WTC11 (cell line): ENCODE data around the gene KRT35.

Source experiments
- IRF2 ChIP-seq: sonication (generic); formaldehyde crosslinking; IDR thresholded peaks from 2 replicates; pipeline ENCODE4 v1.8.0; 2022; ENCODE audit warnings: low read depth, missing genetic modification reagents, borderline replicate concordance
- JUN ChIP-seq: sonication (generic); formaldehyde crosslinking; IDR thresholded peaks from 2 replicates; pipeline ENCODE4 v1.8.0; 2023; ENCODE audit warnings: mild to moderate bottlenecking, missing genetic modification reagents
- NFE2L1 ChIP-seq: sonication (generic); formaldehyde crosslinking; IDR thresholded peaks from 2 replicates; pipeline ENCODE4 v1.8.1; 2023; ENCODE audit warnings: missing genetic modification reagents
- TF ChIP-seq, protein P1 (sequence below): sonication (generic); formaldehyde crosslinking; IDR thresholded peaks from 2 replicates; pipeline ENCODE4 v1.8.0; 2022; ENCODE audit warnings: mild to moderate bottlenecking, missing genetic modification reagents
- TF ChIP-seq, protein P2 (sequence below): sonication (generic); formaldehyde crosslinking; IDR thresholded peaks from 2 replicates; pipeline ENCODE4 v1.8.0; 2023; ENCODE audit warnings: missing genetic modification reagents
- TF ChIP-seq, protein P3 (sequence below): fragments of 200-600 bp; IDR thresholded peaks from 2 replicates; pipeline ENCODE4 v1.8.0; 2022; ENCODE audit warnings: antibody characterized with exemption

DNA sequence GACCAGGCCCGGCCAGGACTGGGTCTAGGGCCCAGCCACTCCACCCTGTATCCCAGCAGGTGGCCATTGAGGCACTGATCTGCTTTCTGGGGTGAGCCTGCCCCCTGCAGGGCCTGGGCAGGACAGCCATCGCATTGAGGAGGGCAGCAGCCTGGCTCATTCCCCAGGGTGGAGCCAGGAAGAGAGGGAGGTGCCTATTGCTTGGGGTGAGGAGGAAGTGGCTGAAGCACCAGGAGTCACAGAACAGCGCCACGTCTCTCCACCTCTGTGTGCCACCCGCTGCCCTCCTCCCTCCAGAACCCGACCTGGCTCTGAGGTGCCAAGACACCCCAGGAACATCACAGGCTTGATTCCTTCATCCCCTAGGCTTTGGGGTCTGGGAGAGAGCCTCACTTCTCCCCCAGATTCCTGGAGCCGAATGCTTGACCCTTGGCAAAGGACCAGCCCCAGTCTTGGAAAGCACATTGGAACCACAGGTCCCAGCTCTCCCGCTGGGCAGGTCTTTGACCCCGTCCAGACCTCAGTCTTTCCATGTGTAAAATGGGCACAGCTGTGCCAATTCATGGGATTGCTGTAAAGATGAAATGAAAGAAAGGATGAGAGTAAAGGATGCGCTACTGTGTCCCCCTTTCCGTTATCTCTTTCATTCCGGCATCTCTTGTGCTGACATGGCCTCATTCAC, 16.0 kb upstream of the KRT35 start:
- TF ChIP-seq JUN (CRISPR knock-in tag) = no peak
- TF ChIP-seq, protein P1, sequence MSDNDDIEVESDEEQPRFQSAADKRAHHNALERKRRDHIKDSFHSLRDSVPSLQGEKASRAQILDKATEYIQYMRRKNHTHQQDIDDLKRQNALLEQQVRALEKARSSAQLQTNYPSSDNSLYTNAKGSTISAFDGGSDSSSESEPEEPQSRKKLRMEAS (CRISPR knock-in tag) = no peak
- TF ChIP-seq, protein P2, sequence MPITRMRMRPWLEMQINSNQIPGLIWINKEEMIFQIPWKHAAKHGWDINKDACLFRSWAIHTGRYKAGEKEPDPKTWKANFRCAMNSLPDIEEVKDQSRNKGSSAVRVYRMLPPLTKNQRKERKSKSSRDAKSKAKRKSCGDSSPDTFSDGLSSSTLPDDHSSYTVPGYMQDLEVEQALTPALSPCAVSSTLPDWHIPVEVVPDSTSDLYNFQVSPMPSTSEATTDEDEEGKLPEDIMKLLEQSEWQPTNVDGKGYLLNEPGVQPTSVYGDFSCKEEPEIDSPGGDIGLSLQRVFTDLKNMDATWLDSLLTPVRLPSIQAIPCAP (CRISPR knock-in tag) = no peak
- TF ChIP-seq, protein P3, sequence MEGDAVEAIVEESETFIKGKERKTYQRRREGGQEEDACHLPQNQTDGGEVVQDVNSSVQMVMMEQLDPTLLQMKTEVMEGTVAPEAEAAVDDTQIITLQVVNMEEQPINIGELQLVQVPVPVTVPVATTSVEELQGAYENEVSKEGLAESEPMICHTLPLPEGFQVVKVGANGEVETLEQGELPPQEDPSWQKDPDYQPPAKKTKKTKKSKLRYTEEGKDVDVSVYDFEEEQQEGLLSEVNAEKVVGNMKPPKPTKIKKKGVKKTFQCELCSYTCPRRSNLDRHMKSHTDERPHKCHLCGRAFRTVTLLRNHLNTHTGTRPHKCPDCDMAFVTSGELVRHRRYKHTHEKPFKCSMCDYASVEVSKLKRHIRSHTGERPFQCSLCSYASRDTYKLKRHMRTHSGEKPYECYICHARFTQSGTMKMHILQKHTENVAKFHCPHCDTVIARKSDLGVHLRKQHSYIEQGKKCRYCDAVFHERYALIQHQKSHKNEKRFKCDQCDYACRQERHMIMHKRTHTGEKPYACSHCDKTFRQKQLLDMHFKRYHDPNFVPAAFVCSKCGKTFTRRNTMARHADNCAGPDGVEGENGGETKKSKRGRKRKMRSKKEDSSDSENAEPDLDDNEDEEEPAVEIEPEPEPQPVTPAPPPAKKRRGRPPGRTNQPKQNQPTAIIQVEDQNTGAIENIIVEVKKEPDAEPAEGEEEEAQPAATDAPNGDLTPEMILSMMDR = peak; percentile 46; the same call in 1 of the 2 replicates
- TF ChIP-seq NFE2L1 (CRISPR knock-in tag) = no peak
- no peak for TF ChIP-seq IRF2 (CRISPR knock-in tag)
